ENCODE data around the gene LTA4H. TPM values are rescaled to one million over a fixed set of nuclear protein-coding genes. Genes with fewer than 3 reads are reported as not detected.
"Not testable (repeated sequence)": the region's sequence is repeated elsewhere in the genome, so short reads cannot be mapped to it uniquely, and the experiment has no call there.

LTA4H gene
- polyA plus RNA-seq, 1 donor, result 66.0 TPM

DNA sequence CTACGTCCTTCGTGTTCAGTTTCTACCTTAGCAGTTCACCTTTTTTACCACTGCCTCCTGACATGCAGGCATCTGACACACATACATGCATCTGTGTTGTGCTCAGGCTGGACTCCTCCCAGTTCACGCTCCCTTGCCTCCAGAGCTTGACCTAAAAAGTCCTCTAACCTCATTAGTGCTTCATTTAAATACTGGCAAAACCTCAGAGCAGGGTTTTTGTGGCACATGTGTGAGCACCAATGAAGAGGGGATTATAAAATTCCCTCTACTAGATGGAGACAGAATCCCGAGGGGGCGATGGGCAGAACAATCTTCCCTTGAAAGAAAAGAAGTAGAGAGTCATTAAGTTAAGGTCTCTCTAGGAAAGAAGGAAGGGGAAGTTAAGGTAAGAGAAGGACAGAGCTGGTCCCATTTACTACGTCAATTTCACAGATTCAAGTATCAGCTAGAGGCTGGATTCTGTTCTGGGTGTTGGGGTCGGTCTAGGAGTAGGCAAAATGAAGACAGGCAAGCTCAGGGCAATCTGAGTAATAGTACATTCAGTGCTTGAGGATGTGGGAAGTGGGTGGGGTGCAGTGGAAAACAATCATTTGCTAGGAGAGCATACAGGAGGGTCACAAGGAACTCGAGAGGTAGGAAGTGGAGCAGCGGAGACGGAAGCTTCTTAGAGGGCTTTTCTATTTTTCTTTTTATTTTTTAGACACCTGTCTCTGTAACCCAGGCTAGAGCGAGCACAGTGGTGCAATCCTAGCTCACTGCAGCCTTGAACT is 46.7 kb downstream of the LTA4H start:
- no peak for DNase-seq

DNA sequence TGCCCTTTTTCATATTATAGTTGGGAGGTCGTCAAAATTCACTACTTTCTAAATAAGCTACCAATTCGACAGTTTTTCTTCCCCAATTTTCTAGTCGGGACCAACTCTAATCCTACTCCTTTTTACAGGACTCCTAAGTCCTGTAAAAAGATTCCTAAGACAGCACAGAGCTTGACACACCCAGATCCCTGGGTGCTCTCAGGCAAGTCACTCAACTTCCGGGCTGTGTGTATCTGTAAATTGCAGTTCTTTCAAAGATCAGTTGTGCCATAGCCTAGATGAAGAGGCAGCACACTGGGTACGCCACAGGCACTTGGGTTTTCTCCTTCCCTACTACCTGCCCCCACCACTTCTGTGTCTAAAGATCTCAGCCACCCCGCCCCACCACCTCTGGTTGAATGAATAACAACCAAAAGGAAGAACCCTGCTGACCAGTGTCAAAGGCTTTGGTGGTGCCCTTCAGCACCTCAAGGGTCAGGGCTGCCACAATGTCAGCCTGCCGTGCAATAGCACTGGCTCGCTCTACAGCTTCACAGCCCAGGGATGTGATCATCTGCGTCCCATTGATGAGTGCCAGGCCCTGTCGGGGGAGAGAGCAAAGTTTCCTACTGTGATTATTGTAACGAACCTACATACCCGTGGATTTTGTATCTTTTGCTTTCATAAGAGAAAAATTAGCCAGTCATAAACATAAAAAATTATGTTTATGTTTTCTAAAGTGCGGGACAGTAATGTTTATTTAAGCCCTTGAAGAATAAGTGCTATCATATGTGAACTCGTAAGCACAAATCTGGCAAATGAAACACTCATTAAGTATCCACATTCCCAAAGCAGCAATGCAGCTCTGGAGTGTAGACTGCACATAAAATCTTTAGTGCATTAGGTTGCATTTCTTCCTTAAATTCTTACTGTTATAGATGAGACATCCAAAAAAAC is 48.5 kb downstream of the LTA4H start:
- no peak for DNase-seq

DNA sequence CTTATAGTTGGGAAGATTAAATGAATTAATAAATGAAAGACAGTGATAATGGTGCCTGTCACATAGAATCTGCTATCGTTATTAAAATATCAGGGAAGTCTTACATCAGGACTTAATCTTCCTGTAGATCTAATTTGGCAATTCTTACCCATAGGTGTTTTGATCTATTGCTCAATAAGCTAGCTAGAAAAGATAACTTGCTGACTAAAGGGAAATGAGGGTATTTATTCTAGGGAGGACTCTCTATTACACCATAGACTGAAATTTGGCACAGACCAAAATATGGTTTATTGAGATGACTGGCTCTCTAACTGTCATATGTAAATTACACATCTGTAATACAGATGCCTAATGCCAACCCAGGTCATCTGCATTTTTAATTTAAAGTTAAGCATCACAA is 50.7 kb downstream of the LTA4H start:
- no peak for DNase-seq

DNA sequence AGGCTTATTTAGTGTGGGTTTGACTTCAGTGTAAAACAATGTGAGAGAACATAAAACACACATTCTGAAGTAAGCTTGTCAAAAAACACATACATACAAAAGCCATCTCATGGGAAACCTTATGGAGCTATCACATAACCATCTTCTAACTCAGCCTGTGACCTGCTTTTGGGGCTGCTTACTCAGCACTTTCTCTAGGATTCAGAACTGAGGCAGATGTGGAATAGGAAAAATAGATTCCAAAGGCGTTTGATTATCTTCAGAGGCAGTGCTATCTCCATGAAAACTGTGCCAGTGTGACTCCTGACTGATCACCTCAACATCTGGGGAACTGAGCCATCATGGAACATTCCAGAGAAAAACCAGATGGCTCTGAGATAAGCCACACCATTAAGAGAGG is 52.8 kb downstream of the LTA4H start:
- DNase-seq, result no peak

DNA sequence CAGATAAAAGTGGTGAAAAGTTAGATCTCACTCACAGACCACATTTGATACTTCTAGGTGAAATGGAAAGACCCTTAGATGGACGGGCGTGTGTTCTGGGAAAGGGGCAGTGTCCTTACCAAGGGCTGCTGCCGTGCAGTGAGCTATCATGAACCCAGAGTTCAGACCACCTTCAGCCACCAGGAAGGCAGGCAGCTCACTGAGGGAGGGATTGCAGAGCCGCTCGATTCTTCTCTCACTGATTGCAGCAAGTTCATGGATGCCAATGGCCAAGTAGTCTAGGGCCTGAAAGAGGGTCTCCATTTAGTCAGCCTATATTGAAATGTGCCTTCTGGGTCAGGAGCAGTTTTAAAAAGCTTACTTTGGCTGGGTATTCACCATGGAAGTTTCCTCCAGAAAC is 55.0 kb downstream of the LTA4H start:
- no peak for DNase-seq

DNA sequence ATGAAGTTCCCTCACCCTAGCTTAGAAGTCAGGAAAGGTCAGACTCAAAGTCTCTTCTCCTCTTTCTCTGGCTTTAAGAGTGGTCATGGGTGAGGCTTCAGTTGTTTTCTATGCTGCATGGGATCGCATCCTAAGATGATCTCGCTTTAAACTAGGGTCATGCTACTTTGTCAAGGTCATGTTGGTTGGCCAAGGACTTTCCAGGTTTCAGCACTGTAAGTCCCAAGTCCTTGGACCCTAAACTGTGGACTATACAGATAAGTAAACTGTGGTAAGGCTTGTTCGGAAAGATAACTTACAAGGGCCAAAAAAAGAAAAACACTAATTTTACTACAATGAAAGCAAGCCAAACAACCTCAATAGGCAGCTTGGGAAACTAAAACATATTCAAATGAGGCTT is 56.6 kb downstream of the LTA4H start:
- no peak for DNase-seq

DNA sequence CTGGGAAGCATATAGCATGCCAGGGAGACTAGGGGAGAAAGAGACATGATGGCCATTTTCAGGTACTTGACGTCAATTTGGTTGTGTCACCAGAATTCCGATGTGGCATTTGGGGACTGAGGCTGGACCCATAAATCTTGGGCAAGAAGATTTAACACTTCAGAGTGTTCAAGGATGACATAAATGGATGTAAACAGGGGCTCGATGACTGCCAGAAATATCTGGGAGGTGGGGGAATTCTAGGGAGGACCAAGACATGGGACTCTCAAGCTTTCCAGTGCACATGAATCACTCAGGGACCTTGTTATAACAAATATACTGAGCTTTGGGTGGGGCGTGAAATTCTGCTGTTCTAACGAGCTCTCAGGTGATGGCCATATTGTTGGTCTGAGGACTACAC is 57.0 kb downstream of the LTA4H start:
- no peak for DNase-seq

DNA sequence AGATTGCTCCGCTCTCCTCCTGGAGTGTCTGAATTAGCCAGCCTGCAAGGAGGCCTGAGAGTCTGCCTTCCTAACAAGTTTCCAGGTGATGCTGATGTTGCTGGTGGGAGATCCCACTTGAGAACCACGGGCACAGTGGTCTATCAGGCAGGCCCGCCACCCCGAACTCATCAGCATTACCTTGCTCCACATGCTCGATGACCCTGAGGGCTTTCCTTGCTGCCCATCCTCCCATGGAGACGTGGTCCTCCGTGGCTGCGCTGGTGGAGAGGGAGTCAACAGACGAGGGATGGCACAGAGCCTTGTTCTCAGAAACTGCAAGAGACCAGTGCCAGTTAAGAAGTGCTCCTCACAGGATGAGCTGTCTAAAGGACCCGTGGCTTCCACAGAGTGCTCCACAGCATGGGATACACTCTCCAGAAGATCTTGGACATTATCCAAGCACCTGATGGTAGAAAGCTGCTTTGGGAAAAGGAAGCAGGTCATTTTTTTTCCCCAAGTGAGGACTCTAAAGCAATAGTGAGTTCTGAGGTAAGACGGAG is 57.6 kb downstream of the LTA4H start:
- DNase-seq, result no peak

DNA sequence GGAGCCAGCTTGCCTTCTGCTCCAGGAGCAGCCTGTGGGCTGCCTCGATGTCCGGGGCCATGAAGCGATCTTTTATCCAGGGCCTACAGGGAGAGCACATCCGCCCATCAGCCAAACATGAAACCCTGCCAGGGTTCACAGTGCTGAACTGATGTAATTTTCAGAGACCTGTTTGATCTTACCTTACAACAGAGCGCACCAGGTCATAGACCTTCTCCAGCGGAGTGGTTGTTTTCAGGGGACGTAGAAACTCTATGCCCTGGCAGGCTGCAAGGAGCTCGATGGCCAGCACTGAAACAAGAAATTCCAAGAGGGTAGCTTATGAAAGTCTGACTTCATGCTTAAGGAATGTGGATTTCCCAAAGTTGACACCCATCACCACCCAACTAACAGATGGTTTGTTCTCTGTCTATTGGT is 59.0 kb downstream of the LTA4H start:
- DNase-seq, result no peak

DNA sequence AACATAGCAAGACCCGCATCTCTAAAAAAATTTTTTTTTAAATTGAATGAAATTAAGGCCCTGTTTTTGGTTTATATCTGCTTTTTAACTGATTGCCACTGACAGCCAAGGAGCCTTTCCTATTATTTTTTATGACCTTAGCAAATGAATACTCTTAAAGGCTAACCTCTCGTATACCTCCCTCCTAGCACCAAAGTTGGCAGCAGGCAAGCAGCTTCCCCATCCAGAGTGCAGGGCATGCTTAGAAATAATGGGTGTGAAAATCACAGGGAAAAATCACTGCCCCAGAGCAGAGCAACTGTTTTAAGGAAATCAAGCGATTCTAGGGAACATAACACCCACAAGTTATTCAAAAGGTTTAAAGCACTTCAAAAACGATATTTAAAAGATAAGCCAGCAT is 59.9 kb downstream of the LTA4H start:
- DNase-seq, result no peak

DNA sequence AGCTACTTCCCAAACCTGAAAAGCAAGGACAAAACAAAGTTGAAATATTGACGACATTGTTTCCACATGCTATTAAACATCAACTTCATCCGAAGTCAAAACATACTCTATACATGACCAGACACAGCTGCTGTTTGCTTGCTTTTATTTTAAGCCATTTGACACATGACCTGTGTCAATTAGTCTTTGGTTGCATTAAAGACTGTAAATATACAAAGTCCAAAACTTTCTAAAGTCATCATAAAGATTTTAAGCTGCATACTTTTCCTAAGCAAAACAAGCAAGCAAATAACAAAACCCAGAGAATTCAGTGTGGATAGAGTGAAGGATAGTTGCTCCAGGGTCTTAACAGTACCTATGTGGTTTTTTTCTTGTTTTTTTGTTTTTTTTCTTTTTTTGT is 61.0 kb downstream of the LTA4H start:
- no peak for DNase-seq

DNA sequence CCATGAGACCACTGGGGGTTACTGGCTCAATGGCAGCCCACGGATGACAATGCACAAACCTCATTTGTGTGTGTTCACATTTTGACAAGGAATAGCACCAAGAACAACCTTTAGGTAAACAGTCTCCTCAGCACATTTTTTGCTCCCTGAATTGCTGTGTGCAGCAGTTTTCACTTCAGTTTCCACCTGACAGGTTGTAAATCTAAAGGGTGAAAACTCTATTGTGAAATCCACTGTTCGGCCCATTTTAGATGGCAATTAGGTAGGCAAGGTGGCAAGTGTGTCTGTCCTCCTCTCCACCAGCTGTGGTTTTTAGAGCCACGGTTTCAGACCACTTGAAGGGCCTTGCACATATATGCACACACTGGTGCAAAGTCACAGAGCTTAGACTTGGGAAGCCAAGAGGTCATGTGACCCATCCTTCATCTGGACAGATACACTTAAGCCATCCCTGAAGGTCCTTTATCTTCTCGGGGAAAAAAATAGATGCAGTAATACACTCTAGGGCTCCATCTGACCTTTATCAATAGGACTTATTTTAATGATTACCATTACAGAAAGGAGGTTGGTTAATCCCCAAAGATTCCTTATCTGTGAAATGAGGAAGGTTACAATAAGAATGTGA is 62.4 kb downstream of the LTA4H start:
- no peak for DNase-seq

DNA sequence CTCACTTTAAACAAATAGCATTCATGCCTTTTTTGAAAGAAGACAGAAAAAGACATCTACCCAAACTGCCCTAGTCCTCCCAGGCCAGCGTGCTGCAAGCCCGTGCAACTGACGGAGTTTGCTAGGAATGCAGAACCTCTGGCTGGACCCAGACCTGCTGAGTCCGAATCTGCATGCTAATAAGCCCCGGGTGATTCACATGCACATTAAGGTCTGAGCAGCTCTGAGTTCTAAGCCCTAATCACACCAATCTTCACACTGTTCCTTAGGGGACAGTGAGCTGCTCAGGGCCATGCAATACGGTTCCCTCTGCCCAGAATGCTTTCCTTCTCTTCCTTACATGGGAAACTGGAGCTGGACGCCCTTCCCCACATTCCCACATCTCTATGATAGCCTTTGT is 64.5 kb downstream of the LTA4H start:
- no peak for DNase-seq

DNA sequence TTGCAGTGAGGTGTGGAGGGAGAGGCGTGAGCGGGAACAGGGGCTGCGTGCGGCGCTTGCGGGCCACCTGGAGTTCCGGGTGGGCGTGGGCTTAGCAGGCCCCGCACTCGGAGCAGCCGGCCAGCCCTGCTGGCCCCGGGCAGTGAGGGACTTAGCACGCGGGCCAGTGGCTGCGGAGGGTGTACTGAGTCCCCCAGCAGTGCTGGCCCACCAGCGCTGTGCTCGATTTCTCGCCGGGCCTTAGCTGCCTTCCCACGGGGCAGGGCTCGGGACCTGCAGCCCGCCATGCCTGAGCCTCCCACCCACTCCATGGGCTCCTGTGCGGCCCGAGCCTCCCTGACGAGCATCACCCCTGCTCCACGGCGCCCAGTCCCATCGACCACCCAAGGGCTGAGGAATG is 66.3 kb downstream of the LTA4H start:
- not testable (repeated sequence) for DNase-seq

DNA sequence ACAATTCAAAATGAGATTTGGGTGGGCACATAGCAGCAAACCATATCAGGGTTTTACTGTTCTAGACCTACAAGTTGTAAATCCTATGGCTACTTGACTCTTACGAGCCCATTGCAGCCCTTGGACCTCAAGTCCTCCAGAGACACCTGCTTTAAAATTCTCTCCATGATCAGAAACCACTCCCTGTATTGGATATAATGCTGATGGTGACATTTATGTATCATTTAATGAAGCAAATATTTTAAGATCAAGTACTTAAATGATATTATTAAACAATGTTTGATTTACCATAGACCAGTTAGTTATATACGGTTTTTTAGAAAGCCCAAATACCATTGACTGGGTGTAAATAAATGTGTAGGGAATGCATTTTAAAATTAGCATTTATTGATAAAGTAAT is 68.1 kb downstream of the LTA4H start:
- no peak for DNase-seq

DNA sequence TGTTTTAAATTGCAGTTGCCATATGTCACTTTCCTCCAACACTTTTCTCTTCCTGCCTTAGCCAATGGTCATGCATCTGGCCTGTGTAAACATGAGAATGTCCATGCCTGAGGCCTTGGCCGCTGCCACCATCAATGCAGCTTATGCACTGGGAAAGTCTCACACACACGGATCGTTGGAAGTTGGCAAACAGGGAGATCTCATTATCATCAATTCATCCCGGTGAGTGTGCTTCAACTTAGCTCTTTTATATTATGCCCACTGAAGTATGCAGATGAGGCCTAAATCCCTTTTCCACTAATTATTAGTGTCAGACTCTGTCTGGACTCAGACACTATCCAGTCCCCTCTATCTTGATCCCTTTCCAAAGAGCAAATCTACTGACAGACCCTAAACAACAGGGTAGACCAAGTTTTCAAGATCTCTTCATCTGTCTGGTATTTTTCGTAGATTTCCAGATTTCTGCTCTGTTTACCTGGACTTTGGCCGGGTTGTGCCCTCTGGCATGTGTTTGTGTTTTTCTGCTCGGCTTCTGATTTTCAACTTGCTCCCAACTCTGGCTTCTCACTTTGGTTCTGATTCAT is 69.0 kb downstream of the LTA4H start:
- DNase-seq, result no peak

DNA sequence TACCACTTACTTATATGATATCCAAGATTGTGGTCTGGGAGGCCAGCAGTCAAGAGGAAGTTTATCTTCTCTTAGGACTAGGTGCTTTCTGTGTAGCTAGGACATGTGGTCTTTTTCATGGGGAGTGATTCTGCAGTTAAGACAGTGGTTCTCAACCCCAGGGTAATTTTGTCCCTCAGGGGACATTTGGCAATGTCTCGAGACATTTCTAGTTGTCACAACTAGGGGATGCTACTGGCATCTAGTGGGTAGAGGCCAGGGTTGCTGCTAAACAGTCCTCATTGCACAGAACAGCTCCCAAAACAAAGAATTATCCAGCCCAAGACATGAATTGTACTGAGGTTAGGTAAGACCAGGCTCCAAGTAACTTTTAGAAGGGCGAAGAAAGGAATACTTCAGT is 72.3 kb downstream of the LTA4H start:
- no peak for DNase-seq

DNA sequence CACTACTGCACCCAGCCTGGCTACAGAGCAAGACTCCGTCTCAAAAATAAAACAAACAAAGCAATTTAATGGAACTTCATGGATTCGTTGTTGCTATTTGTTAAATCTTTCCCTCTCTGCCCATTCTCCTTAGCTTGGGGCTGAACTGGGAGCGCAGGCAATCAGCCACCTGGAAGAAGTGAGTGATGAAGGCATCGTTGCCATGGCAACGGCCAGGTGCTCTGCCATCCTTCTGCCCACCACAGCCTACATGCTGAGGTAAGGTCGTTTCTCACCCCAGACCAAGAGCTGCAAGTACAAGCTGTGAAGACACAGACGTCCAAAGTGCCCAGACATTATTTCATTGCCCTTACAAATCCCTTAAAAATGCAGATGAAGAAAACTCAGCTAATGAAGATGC is 73.2 kb downstream of the LTA4H start:
- DNase-seq, result no peak

DNA sequence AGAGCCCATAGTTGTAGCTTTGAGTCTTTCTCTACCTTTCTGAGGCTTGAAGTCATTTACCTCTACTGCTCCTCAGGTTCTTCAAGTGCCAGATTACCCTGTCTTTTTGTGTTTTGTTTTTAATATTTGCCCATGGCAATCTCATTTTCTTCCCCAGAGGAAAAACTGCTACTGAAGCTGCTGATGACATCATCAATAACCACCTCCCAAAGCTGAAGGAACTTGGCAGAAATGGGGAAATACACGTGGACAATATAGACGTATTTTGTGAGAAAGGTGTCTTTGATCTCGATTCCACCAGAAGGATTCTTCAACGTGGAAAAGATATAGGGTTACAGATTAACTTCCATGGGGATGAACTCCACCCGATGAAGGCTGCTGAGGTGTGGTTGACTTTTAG is 75.1 kb downstream of the LTA4H start:
- DNase-seq, result no peak

DNA sequence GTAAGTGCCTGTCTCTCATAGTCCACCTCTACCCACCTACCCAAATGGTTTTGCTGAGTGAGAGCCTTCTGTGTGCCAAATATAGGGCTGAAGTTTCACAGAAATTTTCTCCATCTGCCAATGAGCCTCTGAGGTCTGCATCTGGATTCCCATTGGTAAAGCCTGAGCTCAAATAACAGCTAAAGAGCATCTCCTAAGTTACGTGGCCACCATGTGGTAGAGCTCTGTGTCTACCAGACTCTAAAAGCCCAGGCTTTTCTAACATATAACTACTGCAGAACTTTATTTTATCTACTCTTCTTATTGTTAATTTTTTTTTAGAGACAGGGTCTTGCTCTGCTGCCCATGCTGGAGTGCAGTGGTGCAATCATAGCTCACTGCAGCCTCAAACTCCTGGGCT is 76.3 kb downstream of the LTA4H start:
- no peak for DNase-seq

DNA sequence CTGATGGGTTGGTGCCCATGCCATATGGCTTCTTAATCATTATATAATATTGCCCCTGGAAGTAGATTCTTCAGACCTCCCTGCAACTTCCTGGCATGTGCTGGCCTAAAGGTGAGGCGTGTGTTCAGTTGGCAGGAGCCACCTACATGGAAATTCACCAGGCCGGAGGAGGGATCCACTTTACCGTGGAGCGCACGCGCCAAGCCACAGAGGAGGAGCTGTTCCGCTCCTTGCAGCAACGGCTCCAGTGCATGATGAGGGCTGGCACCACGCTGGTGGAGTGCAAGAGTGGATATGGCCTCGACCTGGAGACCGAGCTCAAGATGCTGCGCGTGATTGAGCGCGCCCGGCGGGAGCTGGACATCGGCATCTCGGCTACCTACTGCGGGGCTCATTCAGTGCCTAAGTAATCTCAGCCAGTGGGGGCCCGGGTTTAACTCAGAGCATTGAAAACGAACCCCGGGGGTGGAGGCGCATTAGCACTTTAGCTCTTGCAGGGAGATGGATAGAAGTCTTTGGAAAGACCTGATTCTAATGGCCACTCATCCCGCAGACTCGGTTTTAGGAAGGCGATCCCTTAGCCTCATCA is 78.7 kb downstream of the LTA4H start:
- DNase-seq, result no peak

DNA sequence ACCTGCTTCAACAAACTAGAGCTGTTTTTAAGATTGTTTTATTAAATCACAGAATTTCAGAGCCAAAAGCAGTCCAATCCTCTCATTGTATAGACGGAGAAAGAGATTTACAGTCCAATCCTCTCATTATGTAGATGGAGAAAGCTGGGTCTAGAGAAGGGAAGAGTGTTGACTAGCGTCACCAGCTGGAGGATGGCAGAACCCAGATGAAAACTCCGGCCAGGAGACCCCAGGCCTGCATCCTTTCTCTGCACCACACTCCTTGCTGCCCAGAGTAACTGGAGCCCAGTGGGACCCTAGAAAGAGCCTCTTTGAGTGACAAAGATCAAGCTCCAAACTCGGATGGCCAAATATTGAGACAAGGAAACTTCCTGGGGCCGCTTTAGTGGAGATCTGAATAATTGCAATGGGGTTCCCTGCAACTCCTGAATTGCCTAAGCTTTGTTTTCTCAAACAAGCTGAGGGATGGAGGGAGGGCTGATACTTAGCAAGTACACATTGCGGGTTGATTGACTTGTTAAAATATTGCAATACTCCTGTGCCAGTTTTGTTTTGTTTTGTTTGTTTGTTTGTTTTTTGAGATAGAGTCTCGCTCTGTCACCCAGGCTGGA is 79.7 kb downstream of the LTA4H start:
- no peak for DNase-seq

All from hindlimb muscle (tissue), 1 donor.